ENCODE results near the gene CIT.
"Not testable (repeated sequence)": the region's sequence is repeated elsewhere in the genome, so short reads cannot be mapped to it uniquely, and the experiment has no call there.

Gene CIT

DNA sequence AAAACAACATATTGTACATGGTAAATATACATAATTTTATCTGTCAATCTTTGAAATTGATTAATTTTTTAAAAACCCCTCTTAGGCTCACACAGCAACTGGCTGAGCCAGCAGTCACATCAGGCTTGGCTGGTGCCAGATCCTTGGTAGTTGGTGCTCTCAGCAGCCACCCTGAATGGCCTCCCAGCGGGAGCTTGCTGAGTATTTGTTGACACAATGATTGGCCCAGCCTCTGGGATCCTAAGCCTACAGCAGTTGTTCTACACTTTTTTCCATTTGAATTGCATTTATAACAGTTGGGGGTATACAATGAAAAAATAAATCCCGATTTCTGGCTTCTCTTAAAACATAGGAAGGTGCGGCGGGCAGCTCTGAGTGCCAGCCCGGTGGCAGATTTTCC, 198.0 kb downstream of the CIT start:
- DNase-seq (ENCODE audit: low read depth in 2 of 2) = no peak

DNA sequence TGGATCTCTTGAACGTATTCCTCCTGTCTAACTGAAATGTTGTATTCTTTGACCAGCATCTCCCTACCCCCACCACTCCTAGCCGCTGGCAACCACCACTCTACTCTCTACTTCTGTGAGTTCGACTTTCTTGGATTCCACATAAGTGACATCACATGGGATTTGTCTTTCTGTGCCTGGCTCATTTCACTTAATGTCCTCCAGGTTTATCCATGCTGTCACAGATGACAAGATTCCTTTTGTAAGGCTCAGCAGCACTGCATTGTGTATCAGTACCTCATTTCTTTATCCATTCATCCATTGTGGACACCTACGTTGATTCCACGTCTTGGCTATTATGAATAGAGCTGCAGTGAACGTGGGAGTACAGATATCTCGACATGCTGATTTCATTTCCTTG, 198.7 kb downstream of the CIT start:
- DNase-seq (ENCODE audit: low read depth in 2 of 2) = no peak

DNA sequence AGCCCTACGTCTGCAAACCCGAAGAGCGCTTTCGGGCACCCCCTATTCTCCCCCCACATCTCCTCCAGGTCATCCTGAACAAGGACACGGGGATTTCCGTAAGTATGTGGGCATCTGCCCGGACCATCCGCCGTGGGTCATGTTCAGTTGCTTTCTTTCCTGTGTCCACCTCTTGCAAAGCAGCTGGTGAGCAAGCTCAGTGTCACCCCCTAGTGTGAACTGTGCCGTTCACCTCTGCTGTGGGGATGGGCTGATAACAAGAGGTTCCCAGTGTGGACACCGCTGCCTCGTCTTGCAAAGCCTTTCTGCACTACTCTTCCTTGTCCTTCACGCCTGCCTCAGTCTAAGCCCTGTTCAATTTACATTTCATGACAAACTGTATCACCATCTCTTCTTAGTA, 200.5 kb downstream of the CIT start:
- no peak for DNase-seq (ENCODE audit: low read depth in 2 of 2)

DNA sequence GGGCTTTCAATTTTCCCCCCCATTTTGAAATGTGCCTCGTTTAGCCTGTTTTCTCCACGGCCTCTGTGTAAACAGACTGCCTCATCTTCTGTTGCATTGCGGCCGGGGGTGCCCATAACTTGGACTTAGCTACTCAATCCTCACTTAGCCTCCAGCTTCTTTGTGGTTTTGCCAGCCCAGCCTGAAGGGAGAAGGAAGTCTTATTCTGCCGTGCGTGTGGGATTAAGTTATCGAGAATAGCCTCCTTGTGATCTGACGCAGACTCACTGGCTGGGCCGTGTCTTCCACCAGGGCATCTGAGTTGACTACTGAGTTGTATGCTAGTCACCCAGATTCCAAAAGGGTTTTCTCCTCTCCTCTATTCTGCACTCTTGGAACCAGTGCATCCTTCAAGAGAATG, 201.1 kb downstream of the CIT start:
- no peak for DNase-seq (ENCODE audit: low read depth in 2 of 2)

DNA sequence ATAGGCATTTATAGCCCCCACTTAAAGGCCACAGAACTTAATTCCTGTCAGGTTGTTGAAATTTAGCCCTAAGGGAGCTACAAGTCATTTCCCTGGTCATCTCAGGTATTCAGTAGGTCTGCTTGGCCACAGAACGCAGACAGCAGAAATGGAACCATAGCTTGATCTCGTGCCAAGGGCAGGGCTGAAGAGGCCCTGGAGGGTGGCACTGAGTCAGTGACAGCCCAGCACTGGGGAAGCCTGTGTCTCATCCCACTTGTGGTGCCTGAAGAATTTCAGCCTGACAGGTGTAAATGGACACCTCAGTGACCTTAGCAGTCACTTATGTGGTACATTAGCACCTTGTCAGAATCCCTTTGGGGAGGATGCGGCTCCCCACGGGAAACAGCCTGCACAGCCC, 202.6 kb downstream of the CIT start:
- no peak for DNase-seq (ENCODE audit: low read depth in 2 of 2)

DNA sequence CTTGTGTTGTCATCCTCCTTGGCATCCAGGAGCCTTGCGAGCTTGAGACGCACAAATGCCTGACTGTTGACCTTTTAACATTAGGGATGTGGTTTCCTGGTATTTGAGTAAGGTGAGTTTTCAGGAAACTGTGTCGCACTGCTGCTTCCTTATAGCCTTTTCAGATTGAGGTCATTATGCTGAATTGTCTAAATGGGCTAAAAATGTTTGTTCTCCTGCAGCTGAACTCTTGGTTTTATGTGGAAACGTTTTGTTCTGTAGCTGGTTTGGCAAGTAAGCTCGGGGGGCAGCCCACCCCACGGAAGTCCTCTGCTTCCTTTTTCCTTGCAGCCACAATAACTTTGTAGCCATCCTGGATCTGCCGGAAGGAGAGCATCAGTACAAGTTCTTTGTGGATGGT, 203.5 kb downstream of the CIT start:
- DNase-seq (ENCODE audit: low read depth in 2 of 2) = no peak

DNA sequence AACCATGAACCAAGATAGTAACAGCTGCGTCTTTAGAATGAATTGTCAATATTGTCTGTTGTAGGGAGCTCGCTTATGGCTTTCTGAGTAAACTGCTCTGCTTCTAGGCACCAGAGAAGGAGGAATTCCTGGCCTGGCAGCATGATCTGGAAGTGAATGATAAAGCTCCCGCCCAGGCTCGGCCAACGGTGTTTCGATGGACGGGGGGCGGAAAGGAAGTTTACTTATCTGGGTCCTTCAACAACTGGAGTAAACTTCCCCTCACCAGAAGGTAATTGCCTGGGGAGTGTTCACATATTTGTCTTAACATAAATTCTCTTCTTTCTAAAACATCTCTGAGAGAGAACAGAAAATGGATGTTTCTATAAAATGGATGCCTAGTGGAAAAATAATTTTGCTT, 204.9 kb downstream of the CIT start:
- no peak for DNase-seq (ENCODE audit: low read depth in 2 of 2)

DNA sequence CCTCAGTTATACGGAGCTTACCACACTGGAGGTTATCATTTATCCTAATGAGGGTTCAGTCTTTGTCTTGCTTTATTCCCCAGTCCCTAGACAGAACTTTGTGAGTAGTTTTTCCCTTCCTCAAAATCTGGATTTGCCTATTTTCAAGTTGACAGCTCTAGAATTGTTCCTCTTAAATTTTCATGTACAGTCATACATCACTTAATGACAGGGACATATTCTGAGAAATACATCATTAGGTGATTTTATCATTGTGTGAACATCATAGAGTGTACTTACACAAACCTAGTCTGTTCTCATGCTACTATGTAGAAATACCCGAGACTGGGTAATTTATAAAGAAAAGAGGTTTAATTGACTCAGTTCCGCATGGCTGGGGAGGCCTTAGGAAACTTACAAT, 206.1 kb downstream of the CIT start:
- no peak for DNase-seq (ENCODE audit: low read depth in 2 of 2)

DNA sequence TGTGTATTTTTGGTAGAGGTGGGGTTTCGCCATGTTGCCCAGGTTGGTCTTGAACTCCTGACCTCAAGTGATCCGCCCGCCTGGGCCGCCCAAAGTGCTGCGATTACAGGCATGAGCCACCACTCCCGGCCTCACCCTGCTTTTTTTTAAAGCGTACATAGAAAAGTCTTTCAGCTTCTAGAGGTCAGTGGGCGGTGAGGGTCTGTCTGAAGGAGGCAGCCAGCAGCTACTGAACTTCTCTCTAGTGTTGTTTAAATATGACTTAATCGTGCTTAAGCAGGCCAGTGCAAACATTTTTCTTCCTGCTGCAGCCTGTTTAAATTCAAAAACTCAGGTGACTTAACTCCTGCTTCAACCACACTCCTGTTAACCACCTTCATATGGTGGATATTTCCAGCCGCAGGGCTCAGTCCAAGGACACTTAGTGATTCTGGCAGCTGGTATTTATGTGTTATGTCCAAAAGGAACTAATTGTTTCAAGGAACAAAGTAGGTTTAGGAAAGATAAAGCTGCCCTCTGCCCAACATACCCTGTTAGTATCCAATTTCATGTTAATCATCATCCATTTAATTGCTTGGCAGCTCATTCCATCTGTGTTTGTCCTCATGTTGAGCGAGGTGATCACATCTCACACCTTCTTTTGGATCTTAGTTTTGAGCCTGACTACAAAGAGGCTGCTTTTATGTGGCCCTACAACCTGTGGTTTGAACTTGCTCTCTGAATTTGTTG, 207.2 kb downstream of the CIT start:
- no peak for DNase-seq (ENCODE audit: low read depth in 2 of 2)

DNA sequence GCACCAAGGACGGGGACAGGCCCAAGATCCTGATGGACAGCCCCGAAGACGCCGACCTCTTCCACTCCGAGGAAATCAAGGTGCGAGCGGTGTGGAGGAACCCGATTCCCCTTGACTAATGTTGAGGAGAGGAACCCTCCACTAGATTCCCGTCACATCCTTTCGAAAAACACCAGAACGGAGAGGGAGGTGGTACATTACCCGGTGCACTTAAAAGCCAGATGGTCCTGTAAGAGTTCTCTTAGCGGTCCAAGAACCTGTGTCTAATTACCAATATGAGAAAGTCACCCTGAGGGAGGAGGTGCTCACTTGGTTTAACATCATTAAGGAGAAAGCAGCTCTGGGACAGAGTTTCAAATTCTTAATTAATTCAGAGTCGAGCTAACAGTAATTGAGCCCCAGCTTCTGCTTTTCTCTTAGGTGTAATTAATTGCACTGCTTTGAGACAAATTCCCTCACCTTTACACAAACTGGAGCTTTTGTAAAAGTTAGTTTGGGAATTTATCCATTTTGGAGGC, 208.7 kb downstream of the CIT start:
- no peak for DNase-seq (ENCODE audit: low read depth in 2 of 2)

DNA sequence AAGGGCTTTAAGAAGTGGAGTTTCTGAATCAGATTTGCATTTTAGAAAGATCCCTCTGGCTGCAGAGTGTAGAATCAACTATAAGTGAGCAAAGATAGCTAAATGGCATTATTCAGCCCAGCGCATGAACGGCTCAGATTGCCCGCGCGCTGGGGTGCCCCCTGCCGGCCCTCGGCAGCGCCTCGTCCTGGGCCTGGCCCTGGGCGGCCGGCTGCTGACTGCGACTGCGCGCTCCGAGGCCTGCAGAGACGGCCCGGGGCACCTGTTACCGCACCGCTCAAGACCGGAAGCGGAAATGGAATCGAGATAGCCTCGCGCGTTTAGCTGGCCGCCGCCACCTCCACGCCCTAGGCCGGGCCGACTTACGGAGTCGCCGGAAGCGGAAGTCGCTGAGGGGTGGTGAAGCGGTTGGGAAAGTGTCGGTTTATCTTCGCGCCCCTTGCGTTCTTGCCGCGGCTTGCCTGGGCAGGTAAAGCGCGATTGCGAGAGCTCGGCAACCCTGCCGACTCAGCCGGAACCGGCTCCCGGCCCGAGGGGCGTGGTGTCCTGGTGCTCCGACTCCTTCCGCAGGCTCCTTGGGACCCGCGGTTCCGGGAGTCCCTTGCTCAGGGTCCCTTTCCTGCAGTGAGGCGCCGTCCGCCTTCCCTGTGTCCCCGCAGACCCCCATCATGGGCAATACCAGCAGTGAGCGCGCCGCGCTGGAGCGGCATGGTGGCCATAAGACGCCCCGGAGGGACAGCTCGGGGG, 209.4 kb downstream of the CIT start, which contains the start of gene PRKAB1:
PRKAB1 (plus strand) TSS at position 557 of the 747 bp plus-strand sequence; CDS start at position 669, 112 bp downstream.
- peak; percentile 88 to 95 for DNase-seq (ENCODE audit: low read depth in 2 of 2)

DNA sequence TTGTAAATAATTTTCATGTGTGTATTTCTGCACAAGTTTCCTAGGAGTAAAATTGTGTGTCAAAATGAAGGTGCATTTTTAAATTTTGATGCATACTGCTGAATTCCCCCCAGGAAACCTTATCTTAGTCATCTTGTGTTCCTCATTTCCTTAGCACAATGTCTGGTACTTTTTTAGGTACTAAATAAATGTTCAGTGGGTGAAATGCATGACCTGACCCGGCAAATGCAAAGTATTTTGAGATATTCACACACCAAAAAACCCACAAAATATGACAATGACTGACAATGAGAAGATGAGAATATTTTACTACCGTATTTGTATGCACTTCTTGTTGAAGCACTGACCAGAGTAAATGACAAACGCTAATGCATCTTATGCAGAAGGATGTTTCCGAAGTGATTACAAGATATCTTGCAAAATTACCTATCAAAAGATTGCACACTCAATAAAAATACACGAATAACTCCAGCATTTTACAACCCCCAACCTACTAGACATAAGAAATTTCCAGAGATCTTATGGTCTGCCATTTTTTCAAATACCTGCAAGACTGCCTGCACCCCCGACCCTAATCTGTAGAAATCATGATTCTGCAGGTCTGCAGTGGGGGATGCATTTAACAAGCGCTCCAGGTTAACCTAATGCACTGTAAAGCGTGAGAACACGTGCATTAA, 210.1 kb downstream of the CIT start:
- DNase-seq (ENCODE audit: low read depth in 2 of 2) = no peak

DNA sequence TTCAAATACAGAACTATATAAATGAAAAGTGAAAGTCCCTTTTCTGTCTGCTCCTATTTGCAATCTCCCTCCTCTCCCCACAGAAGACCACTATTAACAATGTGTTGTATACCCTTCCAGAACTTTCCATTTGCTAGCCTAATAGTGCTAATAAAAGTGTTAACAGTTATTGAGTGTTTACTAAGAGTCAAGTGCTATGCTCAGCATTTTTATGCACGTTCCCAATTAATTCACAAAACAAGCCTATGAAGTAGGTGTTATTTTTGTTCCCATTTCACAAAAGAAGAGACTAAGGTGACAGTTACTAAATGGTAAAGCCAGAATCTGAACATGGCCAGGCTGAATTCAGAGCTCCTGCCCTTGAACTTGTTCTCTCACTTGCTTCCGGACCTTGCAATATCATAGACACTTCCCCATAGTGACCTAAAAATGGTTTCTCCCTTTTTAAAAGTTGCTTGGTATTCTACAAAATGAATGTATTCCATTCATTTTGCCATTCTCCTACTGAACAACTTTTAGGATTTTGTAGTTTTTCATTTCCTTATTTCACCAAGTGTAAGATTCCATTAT, 210.8 kb downstream of the CIT start:
- DNase-seq (ENCODE audit: low read depth in 2 of 2) = no peak

DNA sequence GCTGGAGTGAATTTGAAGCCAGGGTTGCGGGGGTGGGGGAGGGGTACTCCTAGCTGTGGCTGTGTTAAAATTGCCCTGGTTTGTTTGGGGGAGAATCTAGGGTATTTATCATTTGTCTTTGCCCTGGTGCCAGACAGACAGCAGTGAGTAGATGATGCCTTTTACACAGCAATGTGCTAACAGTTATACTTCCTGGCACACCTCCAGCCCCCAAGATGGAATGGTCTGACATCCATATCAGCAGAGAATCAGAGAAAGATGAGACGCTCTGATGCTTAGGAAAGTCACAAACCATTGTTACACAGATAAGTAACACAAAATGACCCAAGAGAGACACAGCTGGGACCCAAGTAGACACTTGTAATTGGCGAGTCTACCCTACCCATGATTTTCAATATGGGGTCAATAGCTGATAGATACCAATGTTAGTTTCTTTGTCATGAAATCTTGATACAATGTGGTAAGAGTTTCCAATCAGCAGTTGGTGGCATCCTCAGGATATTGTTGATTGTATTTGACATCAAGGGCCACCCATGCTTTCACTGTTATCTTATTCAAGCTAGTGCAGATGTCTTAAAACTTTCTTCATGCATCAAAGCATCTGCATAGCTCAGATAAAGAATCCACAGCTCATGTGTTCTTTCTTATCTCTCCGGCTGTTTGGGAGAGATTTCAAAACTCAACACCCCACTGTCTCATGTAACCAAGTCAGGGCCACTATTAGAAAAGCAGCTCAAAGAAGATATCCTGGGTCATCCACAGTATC, 211.8 kb downstream of the CIT start:
- DNase-seq (ENCODE audit: low read depth in 2 of 2) = no peak

DNA sequence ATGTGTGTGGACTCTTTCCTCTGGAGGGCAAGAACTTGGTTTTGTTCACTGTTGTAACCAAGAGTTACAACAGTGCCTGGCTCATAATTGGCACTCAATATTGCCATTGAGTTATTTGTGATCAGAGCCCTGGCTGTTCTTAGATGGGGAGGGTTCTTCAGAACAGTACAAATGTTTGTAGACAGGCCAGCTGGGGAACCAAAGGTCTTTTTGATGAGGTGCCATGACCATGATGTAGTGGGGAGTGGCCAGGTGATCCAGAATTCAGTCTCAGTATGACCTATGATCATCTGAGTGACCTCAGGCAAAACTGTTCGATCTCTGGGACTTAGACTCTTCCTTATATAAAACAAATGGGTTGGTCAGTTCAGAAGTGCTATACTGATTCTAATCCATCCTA, 212.5 kb downstream of the CIT start:
- DNase-seq (ENCODE audit: low read depth in 2 of 2) = no peak

DNA sequence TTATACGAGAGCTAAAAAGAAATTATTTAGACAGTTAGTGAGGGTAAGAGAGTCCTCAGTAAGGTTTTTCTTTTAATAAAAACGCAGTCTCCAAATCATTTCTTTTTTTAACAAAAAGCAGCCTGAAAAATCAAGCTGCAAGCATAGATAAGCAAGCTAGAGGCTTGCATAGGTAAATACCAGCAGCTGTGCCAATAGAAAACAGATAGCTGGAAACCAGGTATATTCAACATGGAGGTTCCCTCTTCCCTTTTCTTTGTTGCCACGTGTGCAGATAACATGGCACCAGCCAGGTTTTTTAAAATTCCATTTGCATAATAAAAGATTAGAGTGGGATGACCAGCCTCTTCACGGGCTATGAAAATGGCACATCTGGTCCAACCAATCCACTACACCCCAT, 215.2 kb downstream of the CIT start:
- DNase-seq (ENCODE audit: low read depth in 2 of 2) = no peak

DNA sequence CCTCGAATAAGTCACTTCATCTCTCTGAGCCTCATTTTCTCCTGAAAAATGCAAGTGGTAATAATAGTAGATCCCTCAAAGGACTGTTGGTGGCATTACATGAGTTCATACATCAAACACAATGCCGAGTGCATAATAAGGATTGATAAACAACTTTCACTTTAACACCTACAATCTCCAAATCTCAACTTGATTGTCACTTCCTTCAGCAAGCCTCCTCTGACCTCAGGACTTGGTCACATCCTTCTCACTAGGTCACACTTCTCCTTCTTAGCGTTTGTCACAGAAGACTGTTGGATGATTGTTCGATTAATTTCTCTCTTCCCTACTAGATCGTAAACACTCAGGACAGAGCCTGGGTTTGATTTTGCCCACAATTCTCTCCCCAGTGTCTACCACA, 217.0 kb downstream of the CIT start:
- DNase-seq (ENCODE audit: low read depth in 2 of 2) = no peak

DNA sequence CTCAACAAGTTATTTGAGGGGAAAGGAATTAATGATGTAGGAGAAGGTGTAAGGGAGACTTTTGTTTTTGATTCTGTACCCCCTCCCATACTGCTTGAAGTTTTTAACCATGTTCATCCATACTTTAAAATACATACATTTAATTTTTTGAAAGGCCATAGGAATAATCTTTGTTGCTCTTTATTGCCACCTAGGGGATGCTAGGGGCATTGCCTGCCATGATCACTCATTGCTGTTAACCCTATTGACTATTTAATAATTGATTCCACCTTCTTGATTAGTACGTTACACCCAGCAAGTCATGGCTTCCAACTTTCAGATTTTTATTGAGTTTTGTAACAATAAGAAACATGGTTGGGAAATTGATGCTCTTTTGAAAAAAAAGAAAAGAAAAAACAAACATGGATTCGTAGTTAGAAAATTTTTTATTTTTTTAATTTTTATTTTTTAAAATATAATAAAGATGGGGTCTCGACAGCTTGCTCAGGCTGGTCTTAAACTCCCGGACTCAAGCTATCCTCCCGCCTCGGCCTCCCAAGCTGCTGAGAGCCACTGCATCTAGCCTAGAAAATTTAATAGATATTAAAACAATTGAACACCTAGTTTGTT, 217.7 kb downstream of the CIT start:
- DNase-seq (ENCODE audit: low read depth in 2 of 2) = peak in 1 of 2 donors; percentile 24

DNA sequence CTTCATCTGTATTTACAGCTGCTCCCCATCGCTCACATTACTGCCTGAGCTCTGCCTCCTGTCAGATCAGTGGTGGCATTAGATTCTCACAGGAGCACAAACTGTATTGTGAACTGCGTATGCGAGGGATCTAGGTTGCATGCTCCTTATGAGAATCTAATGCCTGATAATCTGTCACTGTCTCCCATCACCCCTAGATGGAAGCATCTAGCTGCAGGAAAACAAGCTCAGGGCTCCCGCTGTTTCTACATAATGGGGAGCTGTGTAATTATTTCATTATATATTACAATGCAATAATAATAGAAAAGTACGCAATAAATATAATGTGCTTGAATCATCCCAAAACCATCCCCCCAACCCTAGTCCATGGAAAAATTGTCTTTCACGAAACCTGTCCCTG, 219.0 kb downstream of the CIT start:
- not testable (repeated sequence) for DNase-seq (ENCODE audit: low read depth in 2 of 2)

DNA sequence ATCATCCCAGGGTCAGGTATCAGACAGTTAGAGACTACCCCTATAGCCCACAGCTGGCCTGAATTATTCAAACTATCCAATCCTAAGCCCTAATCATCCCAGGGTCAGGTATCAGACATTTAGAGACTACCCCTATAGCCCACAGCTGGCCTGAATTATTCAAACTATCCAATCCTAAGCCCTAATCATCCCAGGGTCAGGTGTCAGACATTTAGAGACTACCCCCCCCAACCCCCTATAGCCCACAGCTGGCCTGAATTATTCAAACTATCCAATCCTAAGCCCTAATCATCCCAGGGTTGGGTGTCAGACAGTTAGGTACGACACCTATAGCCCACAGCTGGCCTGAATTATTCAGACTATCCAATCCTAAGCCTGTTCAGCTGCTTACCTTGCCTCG, 220.1 kb downstream of the CIT start:
- DNase-seq (ENCODE audit: low read depth in 2 of 2) = not testable (repeated sequence)

DNA sequence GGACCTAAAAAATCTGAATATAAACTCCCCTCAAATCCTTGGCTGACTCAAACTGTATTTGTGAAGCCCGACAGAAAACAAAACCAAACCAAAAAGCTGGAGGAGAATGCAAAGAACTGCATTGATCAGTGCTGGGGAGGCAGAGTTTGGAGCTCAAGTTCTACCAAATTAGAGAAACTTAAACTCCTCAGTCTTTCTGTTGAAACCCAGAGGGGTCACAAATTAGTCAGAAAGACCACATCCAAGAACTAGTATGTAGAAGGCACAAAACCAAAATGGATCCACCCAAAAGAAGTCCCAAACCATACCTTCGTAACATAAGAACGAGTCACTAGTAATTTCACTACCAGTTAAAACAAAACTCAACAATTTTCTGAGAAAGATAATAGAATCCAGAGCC, 224.5 kb downstream of the CIT start:
- DNase-seq (ENCODE audit: low read depth in 2 of 2) = no peak

All from stimulated activated CD4-positive, alpha-beta T cell treated with anti-CD3 and anti-CD28 coated beads, Interleukin-4, amount 100 ng/mL, for 48 hours (primary cell).